Peyer's patch (tissue), 4 donors: ENCODE measurements around the gene TRIM50. TPM values are rescaled to one million over a fixed set of nuclear protein-coding genes. Genes with fewer than 3 reads are reported as not detected.
"Not testable (repeated sequence)": the region's sequence is repeated elsewhere in the genome, so short reads cannot be mapped to it uniquely, and the experiment has no call there.

Experiments
- DNase-seq, 3 donors: peaks; one replicate each; pipeline ENCODE4 v3.0.0-alpha.2; 2017 to 2019
- H3K27ac ChIP-seq, 4 donors: fragments of 200-600 bp; sonication (generic); one replicate each; pipeline ENCODE4 v1.5.1; 2016 to 2019
- H3K27me3 ChIP-seq, 2 donors: fragments of 200-600 bp; sonication (generic); one replicate each; pipeline ENCODE4 v1.5.1; 2019
- H3K36me3 ChIP-seq, 3 donors: fragments of 200-600 bp; sonication (generic); one replicate each; pipeline ENCODE4 v1.5.1; 2016 to 2019
- H3K4me1 ChIP-seq, 4 donors: fragments of 200-600 bp; sonication (generic); one replicate each; pipeline ENCODE4 v1.5.1; 2016 to 2019
- H3K4me3 ChIP-seq, 4 donors: fragments of 200-600 bp; sonication (generic); 1 replicate in 3 of 4; 2 replicates in 1 of 4; pipeline ENCODE4 v1.5.1; 2016 to 2019; ENCODE audit warnings: mild to moderate bottlenecking in 1 of 4
- H3K9me3 ChIP-seq, 4 donors: fragments of 200-600 bp; sonication (generic); one replicate each; pipeline ENCODE4 v1.5.1; 2016 to 2019; ENCODE audit warnings: mild to moderate bottlenecking in 1 of 4
- CTCF ChIP-seq, 6 experiments: fragments of 450-650 bp in 4 of 6; fragments of 200-600 bp in 2 of 6; sonication (generic) in 1 of 6; IDR thresholded peaks; one replicate each; pipeline ENCODE4 v1.5.1; 2017 to 2019; ENCODE audit warnings: antibody characterized with exemption in 6 of 6, mild to moderate bottlenecking in 3 of 6, moderate library complexity in 1 of 6
- POLR2A ChIP-seq, 2 donors: fragments of 450-650 bp; IDR thresholded peaks; one replicate each; pipeline ENCODE4 v1.5.1; 2017; ENCODE audit warnings: antibody characterized with exemption in 2 of 2, mild to moderate bottlenecking in 2 of 2, moderate library complexity in 2 of 2
- total RNA-seq, 4 donors: library from RNA; depleted of rRNA; stranded (reverse); fragments of >200 nt; gene quantifications; one replicate each; pipeline ENCODE4 v1.1.0, GENCODE V29; 2016

TRIM50 gene
- total RNA-seq, 4 donors from 2014 or later: 1.1 to 5.4 (median 2.6) TPM; not detected in 1

DNA sequence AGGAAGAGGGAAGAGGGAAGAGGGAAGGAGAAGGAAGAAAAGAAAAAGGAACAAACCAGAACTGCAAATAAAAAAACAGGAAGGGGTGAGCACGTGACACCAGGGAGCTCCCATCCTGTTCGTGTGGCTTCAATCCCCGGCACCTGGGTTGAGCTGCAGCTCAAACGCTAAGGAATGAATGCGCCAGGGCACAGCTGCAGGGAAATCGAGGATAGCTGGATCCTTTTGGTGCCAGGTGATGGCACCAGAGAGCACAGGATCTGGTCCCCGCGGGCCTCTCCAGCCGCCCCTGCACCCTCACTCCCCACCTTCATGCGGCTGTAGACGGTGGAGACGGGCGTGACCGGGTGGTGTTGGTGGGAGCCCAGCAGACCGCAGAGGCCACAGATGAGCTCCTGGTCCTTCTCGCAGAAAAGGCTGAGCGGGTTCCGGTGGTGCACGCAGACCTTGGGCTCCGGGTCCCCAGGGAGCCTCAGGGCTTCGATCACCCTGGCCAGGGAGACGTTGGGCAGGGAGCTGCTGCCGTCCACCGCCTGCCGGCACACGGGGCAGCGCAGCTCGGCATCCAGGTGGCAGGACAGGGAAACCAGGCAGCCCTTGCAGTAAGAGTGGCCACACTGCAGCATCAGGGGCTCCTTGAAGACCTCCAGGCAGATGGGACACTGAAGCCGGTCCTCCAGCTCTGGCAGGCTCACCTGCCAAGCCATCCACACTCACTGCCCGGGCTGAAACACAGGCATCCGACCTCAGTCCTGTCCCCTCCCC is 3.6 kb downstream of the TRIM50 start:
- not testable (repeated sequence) for H3K36me3 ChIP-seq, H3K27me3 ChIP-seq, H3K27ac ChIP-seq, H3K4me1 ChIP-seq, H3K9me3 ChIP-seq
- peak overlapping the region in 2 of 4 donors; percentile 19 to 27 for H3K4me3 ChIP-seq
- DNase-seq: peak; percentile 42 to 72 (median 57)
- peak in 4 of 6 experiments; percentile 37 to 51 (median 46) for TF ChIP-seq CTCF (IDR thresholded peaks at IDR 0.05)

- peak overlapping the region in 1 of 4 donors; percentile 27 for H3K4me3 ChIP-seq
- H3K4me1 ChIP-seq, H3K9me3 ChIP-seq, H3K36me3 ChIP-seq, H3K27me3 ChIP-seq, H3K27ac ChIP-seq, DNase-seq: not testable (repeated sequence)
Measured at GRCh38 chr7:73323434-73324080, 4.3 kb downstream of the TRIM50 start.

DNA sequence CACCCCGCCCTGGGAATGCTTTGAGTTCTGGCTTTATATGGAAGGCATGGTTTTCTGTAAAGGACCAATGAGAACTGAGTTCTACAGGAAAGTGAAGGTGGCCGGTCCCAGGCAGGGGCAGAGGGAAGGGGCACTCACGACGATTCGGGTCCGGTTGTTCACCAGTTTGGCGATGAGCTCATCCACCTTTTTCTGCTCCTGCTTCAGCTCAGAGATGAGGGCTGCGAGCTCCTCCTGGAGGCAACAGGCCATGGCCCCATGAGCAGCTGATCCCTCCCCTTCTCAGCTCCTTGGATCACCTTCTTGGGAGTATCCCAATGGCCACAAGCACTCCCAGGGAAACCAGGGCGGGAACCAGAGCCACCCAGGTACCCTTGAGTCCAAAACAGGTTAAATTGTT is 7.9 kb downstream of the TRIM50 start:
- H3K27ac ChIP-seq, H3K4me1 ChIP-seq, H3K36me3 ChIP-seq, H3K9me3 ChIP-seq, DNase-seq, H3K27me3 ChIP-seq, H3K4me3 ChIP-seq: not testable (repeated sequence)

GRCh38 chr7:73319541-73319940 is 8.3 kb downstream of the TRIM50 start:
- H3K36me3 ChIP-seq, H3K9me3 ChIP-seq, H3K27me3 ChIP-seq, H3K4me3 ChIP-seq, DNase-seq, H3K27ac ChIP-seq, H3K4me1 ChIP-seq: not testable (repeated sequence)

DNA sequence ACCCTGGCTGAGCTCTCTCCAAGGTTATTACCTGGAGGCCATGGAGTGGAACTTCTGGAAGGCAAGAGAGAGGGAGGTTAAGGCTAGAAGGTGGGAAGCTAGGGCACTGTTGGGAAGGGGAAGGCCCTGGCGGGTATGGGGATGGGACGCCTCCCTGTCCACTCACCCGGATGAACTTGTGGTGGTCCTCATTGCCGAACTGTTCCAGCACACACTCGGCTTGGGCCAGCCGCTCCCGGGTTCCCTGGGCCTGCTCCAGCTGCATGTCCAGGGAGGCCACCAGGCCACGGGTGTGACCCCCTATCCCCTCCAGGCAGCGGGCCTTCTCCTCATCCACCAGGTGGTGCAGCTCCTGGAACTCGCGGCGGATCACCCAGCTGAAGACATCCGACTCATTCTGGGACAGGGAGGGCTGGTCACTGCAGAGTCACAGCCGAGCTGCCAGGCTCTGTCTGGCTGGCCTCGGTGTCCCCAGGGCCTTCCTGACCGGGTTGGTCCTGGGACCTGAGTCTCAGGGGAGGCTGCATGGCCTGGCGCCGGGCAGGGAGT is 9.2 kb downstream of the TRIM50 start:
- not testable (repeated sequence) for DNase-seq, H3K4me3 ChIP-seq, H3K27me3 ChIP-seq, H3K9me3 ChIP-seq, H3K36me3 ChIP-seq, H3K4me1 ChIP-seq, H3K27ac ChIP-seq

- Histone ChIP-seq H3K4me1 (no peaks in the 10 kb centered on the region), H3K27me3 (no peaks in the 10 kb centered on the region), H3K9me3 (no peaks in the 10 kb centered on the region), H3K4me3 (no peak overlapping the region), H3K27ac (no peak overlapping the region), H3K36me3 (no peaks in the 10 kb centered on the region)
- TF ChIP-seq POLR2A (IDR thresholded peaks at IDR 0.05) (no peak), CTCF (IDR thresholded peaks at IDR 0.05) (no peak)
- DNase-seq: no peak
Measured at GRCh38 chr7:73316521-73316920, 11.4 kb downstream of the TRIM50 start.

DNA sequence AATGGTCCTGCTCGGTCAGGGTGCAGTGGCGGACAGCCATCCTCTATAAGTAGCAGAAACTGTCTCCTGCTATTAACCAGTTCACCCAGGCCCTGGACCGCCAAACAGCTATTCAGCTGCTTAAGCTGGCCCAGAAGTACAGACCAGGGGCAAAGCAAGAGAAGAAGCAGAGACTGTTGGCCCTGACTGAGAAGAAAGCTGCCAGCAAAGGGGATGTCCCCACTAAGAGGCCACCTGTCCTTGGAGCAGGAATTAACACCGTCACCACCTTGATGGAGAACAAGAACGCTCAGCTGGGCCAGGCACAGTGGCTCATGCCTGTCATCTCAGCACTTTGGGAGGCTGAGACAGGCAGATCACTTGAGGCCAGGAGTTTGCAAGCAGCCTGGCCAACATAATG is 13.6 kb downstream of the TRIM50 start:
- no peak for TF ChIP-seq CTCF (IDR thresholded peaks at IDR 0.05)
- no peak for TF ChIP-seq POLR2A (IDR thresholded peaks at IDR 0.05)
- DNase-seq: no peak
- Histone ChIP-seq H3K4me3 (no peak overlapping the region), H3K4me1 (no peaks in the 10 kb centered on the region), H3K27ac (no peak overlapping the region), H3K27me3 (no peaks in the 10 kb centered on the region), H3K36me3 (no peaks in the 10 kb centered on the region), H3K9me3 (no peaks in the 10 kb centered on the region)
